HCT116 (cell line): ENCODE data around the gene KRTAP16-1. TPM values are rescaled to one million over a fixed set of nuclear protein-coding genes. Genes with fewer than 3 reads are reported as not detected.

Experiments
- ATAC-seq: fragments of 200-7000 bp; cut with Tn5 transposase; 2 replicates; pipeline ENCODE4 v1.9.1; 2020; ENCODE audit warnings: mild to moderate bottlenecking, moderate library complexity
- BruUV-seq: library from RNA; stranded (reverse); fragments of 400-500 nt; replicated peaks from 2 replicates; lab custom pipeline; 2021; lab: Mats Ljungman, UMichigan
- CTCF ChIA-PET: fragments of 300-600 bp; sonication (Branson Sonifier 250); formaldehyde crosslinking; loops from one replicate; lab custom pipeline; 2021; ENCODE audit warnings: antibody characterized with exemption; lab: Charles Lee
- POLR2A ChIA-PET: fragments of 300-600, 350-600 bp; sonication (Branson Sonifier 250); formaldehyde crosslinking; loops from one replicate; lab custom pipeline; 2021; ENCODE audit warnings: antibody characterized with exemption; lab: Charles Lee
- RAD21 ChIA-PET, 2 experiments: fragments of 300-600 bp; sonication (Branson Sonifier 250); formaldehyde crosslinking; loops; one replicate each; lab custom pipeline; 2023; ENCODE audit warnings: low total read pairs in 2 of 2; ENCODE audit not compliant: uncharacterized antibody in 2 of 2, unreplicated experiment in 2 of 2, low non-redundant PET in 1 of 2; lab: Charles Lee
- DNase-seq: peaks from one replicate; pipeline ENCODE4 v3.0.0-alpha.2; 2010; ENCODE audit warnings: low read depth, low spot score
- H2AFZ ChIP-seq: fragments of 200-600 bp; shearing (Covaris generic), sonication (generic); 2 replicates; pipeline ENCODE4 v1.6.1; 2017; ENCODE audit warnings: low read depth, mixed run types, mixed read lengths, antibody characterized with exemption, low read length; ENCODE audit not compliant: poor library complexity, severe bottlenecking
- H3K27ac ChIP-seq: 2 replicates; pipeline ENCODE4 v1.5.1; 2012; ENCODE audit warnings: low read depth, low read length
- H3K27me3 ChIP-seq: fragments of 200-600 bp; sonication (generic); 2 replicates; pipeline ENCODE4 v1.6.1; 2016; ENCODE audit warnings: mixed run types, low read length, mixed read lengths; ENCODE audit not compliant: insufficient read depth
- H3K36me3 ChIP-seq, 2 experiments: fragments of 200-500 bp in 1 of 2; fragments of 200-600 bp in 1 of 2; sonication (Bioruptor generic) in 1 of 2; sonication (generic) in 1 of 2; 2 replicates each; pipeline versions ENCODE4 v1.5.1 to v1.6.1; 2014 to 2016; ENCODE audit warnings: low read length in 2 of 2, inconsistent platforms in 1 of 2, mixed read lengths in 1 of 2, mixed run types in 1 of 2; ENCODE audit not compliant: insufficient read depth in 2 of 2, control insufficient read depth in 1 of 2
- H3K4me1 ChIP-seq, 2 experiments: fragments of 200-600 bp in 1 of 2; sonication (generic) in 1 of 2; 2 replicates each; pipeline versions ENCODE4 v1.5.1 to v1.6.1; 2012 to 2017; ENCODE audit warnings: low read length in 2 of 2, inconsistent platforms in 1 of 2, mild to moderate bottlenecking in 1 of 2, mixed read lengths in 1 of 2, mixed run types in 1 of 2, moderate library complexity in 1 of 2; ENCODE audit not compliant: insufficient read depth in 2 of 2, control insufficient read depth in 1 of 2
- H3K4me2 ChIP-seq: fragments of 200-600 bp; sonication (generic); 2 replicates; pipeline ENCODE4 v1.6.1; 2017; ENCODE audit warnings: mixed run types, low read length, mixed read lengths
- H3K4me3 ChIP-seq, 2 experiments: fragments of 200-600 bp in 1 of 2; sonication (generic) in 1 of 2; replicated peaks in 1 of 2; 2 replicates each; pipeline ENCODE4 v1.5.1; 2011 to 2016; ENCODE audit warnings: low read length in 2 of 2, control low read depth in 1 of 2, low read depth in 1 of 2, mild to moderate bottlenecking in 1 of 2, mixed read lengths in 1 of 2, mixed run types in 1 of 2
- H3K79me2 ChIP-seq: fragments of 200-600 bp; sonication (generic); 2 replicates; pipeline ENCODE4 v1.6.1; 2017; ENCODE audit warnings: mild to moderate bottlenecking, mixed run types, low read length, moderate library complexity, mixed read lengths; ENCODE audit not compliant: insufficient read depth
- H3K9ac ChIP-seq: fragments of 200-600 bp; sonication (generic); 2 replicates; pipeline ENCODE4 v1.6.1; 2016; ENCODE audit warnings: low read length, mixed read lengths
- H3K9me2 ChIP-seq: fragments of 200-600 bp; sonication (generic), shearing (Covaris generic); 2 replicates; pipeline ENCODE4 v1.6.1; 2017; ENCODE audit warnings: mixed run types, mild to moderate bottlenecking, moderate library complexity; ENCODE audit not compliant: insufficient read depth
- H3K9me3 ChIP-seq, 2 experiments: fragments of 200-500 bp in 1 of 2; fragments of 200-600 bp in 1 of 2; sonication (Bioruptor generic) in 1 of 2; sonication (generic) in 1 of 2; 2 replicates each; pipeline ENCODE4 v1.6.1; 2014 to 2017; ENCODE audit warnings: low read length in 2 of 2, mixed read lengths in 2 of 2, inconsistent platforms in 1 of 2, low read depth in 1 of 2, mild to moderate bottlenecking in 1 of 2, mixed run types in 1 of 2, moderate library complexity in 1 of 2; ENCODE audit not compliant: control insufficient read depth in 1 of 2, insufficient read depth in 1 of 2
- H4K20me1 ChIP-seq: fragments of 200-600 bp; sonication (generic), shearing (Covaris generic); 2 replicates; pipeline ENCODE4 v1.6.1; 2017; ENCODE audit warnings: mixed run types, mild to moderate bottlenecking, moderate library complexity; ENCODE audit not compliant: insufficient read depth
- CEBPB ChIP-seq: IDR thresholded peaks from 2 replicates; pipeline ENCODE4 v1.6.1; 2012; ENCODE audit warnings: low read depth
- EGR1 ChIP-seq: IDR thresholded peaks from 2 replicates; pipeline ENCODE4 v1.6.1; 2012; ENCODE audit warnings: low read depth
- EZH2 ChIP-seq: fragments of 200-600 bp; sonication (generic); IDR thresholded peaks from 2 replicates; pipeline ENCODE4 v1.6.1; 2017; ENCODE audit warnings: antibody characterized with exemption, mixed run types
- FOSL1 ChIP-seq: IDR thresholded peaks from 2 replicates; pipeline ENCODE4 v1.6.1; 2012; ENCODE audit warnings: low read depth
- JUND ChIP-seq: IDR thresholded peaks from 2 replicates; pipeline ENCODE4 v1.6.1; 2012
- POLR2A ChIP-seq: IDR thresholded peaks from 2 replicates; pipeline ENCODE4 v1.7.0; 2011; ENCODE audit warnings: borderline replicate concordance; ENCODE audit not compliant: insufficient read depth, insufficient read length; ENCODE audit errors: extremely low read depth
- POLR2AphosphoS5 ChIP-seq: IDR thresholded peaks from 2 replicates; pipeline ENCODE4 v1.6.1; 2011; ENCODE audit warnings: mild to moderate bottlenecking, low read depth, low read length, moderate library complexity
- SIN3A ChIP-seq: IDR thresholded peaks from 2 replicates; pipeline ENCODE4 v1.6.1; 2012; ENCODE audit warnings: low read depth
- TCF7L2 ChIP-seq: IDR thresholded peaks from 2 replicates; pipeline ENCODE4 v1.7.0; 2011; ENCODE audit warnings: borderline replicate concordance, inconsistent platforms; ENCODE audit not compliant: insufficient read depth, insufficient read length; ENCODE audit errors: extremely low read depth
- YY1 ChIP-seq: IDR thresholded peaks from 2 replicates; pipeline ENCODE4 v1.6.1; 2011; ENCODE audit warnings: low read length, low read depth, moderate library complexity, mild to moderate bottlenecking; ENCODE audit not compliant: insufficient replicate concordance; ENCODE audit errors: extremely low read depth
- ZFX ChIP-seq: fragments of 450-650 bp; IDR thresholded peaks from 2 replicates; pipeline ENCODE4 v1.6.1; 2017
- intact Hi-C: fragments of 100-400 bp; cut with micrococcal nuclease; formaldehyde crosslinking; loops from 2 replicates; pipeline ENCODE4 v1.10.0; 2022
- total RNA-seq: library from RNA; stranded (reverse); gene quantifications from one replicate; pipeline ENCODE4 v1.2.1, GENCODE V29; 2021; ENCODE audit not compliant: unreplicated experiment
- TF ChIP-seq, protein P1 (sequence below): IDR thresholded peaks from 2 replicates; pipeline ENCODE4 v1.6.1; 2012
- TF ChIP-seq, protein P2 (sequence below): IDR thresholded peaks from 2 replicates; pipeline ENCODE4 v1.6.1; 2011; ENCODE audit warnings: mild to moderate bottlenecking, low read length, moderate library complexity; ENCODE audit not compliant: insufficient replicate concordance; ENCODE audit errors: extremely low read depth
- TF ChIP-seq, protein P3 (sequence below): IDR thresholded peaks from 2 replicates; pipeline ENCODE4 v1.6.1; 2012
- TF ChIP-seq, protein P4 (sequence below), 3 experiments: fragments of 200-600 bp in 1 of 3; sonication (generic) in 1 of 3; IDR thresholded peaks in 2 of 3; conservative IDR thresholded peaks in 1 of 3; 2 replicates each; pipeline ENCODE4 v1.5.1; 2012 to 2017; ENCODE audit warnings: low read depth in 2 of 3, low read length in 2 of 3, antibody characterized with exemption in 1 of 3, borderline replicate concordance in 1 of 3, control low read depth in 1 of 3, mild to moderate bottlenecking in 1 of 3, mixed read lengths in 1 of 3, mixed run types in 1 of 3, moderate library complexity in 1 of 3; ENCODE audit not compliant: insufficient read depth in 1 of 3

KRTAP16-1 gene
- total RNA-seq, 1 experiment from 2014 or later, result not detected

DNA sequence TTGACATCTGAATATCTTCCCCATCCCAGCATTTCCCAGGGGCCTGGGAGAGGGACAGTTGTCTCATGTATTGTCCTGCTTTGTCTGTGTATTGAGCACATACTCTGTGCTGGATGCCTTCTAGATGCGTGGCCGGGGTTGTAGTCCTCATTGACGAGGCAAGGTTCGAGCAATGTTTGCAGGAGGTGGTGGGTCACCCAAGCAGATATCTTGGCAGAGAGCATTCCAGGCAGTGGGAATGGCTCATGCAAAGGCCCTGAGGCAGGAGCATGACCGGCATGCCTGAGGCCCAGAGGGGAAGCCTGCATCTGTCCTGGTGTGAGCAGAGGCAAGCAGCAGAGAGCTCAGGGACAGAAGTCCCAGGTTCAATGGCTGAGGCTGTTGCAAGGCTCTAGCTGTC, 24.0 kb upstream of the KRTAP16-1 start:
- Histone ChIP-seq H3K79me2 (no peaks in the 10 kb centered on the region), H3K4me1 (peaks cover 3 to 27% of the 10 kb centered on the region in 2 experiments; a peak in 3 of 4 replicates), H4K20me1 (no peaks in the 10 kb centered on the region), H3K36me3 (no peaks in the 10 kb centered on the region), H3K9me2 (no peaks in the 10 kb centered on the region), H2AFZ (no peak overlapping the region), H3K4me3 (no peak overlapping the region), H3K27me3 (no peaks in the 10 kb centered on the region), H3K9ac (no peak overlapping the region), H3K4me2 (no peak overlapping the region), H3K9me3 (peaks cover 0 to 4% of the 10 kb centered on the region in 2 experiments; a peak in 1 of 4 replicates), H3K27ac (no peak overlapping the region)
- ATAC-seq (no peak), DNase-seq (no peak)
- RAD21 ChIA-PET, result no interaction called here
- intact Hi-C loops, result no loop called here
- BruUV-seq, result no TSS peak
- CTCF ChIA-PET, result no interaction called here
- POLR2A ChIA-PET, result no interaction called here
- TF ChIP-seq POLR2A, result no peak
- no peak for TF ChIP-seq CEBPB
- TF ChIP-seq, protein P1, sequence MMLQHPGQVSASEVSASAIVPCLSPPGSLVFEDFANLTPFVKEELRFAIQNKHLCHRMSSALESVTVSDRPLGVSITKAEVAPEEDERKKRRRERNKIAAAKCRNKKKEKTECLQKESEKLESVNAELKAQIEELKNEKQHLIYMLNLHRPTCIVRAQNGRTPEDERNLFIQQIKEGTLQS, result no peak
- TF ChIP-seq JUND, result no peak
- TF ChIP-seq SIN3A, result no peak
- TF ChIP-seq, protein P2, sequence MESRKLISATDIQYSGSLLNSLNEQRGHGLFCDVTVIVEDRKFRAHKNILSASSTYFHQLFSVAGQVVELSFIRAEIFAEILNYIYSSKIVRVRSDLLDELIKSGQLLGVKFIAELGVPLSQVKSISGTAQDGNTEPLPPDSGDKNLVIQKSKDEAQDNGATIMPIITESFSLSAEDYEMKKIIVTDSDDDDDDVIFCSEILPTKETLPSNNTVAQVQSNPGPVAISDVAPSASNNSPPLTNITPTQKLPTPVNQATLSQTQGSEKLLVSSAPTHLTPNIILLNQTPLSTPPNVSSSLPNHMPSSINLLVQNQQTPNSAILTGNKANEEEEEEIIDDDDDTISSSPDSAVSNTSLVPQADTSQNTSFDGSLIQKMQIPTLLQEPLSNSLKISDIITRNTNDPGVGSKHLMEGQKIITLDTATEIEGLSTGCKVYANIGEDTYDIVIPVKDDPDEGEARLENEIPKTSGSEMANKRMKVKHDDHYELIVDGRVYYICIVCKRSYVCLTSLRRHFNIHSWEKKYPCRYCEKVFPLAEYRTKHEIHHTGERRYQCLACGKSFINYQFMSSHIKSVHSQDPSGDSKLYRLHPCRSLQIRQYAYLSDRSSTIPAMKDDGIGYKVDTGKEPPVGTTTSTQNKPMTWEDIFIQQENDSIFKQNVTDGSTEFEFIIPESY, result no peak
- no peak for TF ChIP-seq YY1
- TF ChIP-seq ZFX, result no peak
- no peak for TF ChIP-seq EGR1
- no peak for TF ChIP-seq TCF7L2
- TF ChIP-seq, protein P3, sequence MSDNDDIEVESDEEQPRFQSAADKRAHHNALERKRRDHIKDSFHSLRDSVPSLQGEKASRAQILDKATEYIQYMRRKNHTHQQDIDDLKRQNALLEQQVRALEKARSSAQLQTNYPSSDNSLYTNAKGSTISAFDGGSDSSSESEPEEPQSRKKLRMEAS, result no peak
- TF ChIP-seq FOSL1, result no peak
- TF ChIP-seq EZH2, result no peak
- TF ChIP-seq, protein P4, sequence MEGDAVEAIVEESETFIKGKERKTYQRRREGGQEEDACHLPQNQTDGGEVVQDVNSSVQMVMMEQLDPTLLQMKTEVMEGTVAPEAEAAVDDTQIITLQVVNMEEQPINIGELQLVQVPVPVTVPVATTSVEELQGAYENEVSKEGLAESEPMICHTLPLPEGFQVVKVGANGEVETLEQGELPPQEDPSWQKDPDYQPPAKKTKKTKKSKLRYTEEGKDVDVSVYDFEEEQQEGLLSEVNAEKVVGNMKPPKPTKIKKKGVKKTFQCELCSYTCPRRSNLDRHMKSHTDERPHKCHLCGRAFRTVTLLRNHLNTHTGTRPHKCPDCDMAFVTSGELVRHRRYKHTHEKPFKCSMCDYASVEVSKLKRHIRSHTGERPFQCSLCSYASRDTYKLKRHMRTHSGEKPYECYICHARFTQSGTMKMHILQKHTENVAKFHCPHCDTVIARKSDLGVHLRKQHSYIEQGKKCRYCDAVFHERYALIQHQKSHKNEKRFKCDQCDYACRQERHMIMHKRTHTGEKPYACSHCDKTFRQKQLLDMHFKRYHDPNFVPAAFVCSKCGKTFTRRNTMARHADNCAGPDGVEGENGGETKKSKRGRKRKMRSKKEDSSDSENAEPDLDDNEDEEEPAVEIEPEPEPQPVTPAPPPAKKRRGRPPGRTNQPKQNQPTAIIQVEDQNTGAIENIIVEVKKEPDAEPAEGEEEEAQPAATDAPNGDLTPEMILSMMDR (IDR thresholded peaks at IDR 0.05 in 2 of 3, conservative IDR thresholded peaks at IDR 0.05 in 1 of 3; ENCODE audit: borderline replicate concordance in 1 of 3, insufficient read depth in 1 of 3, low read depth in 2 of 3, low read length in 2 of 3), result no peak
- TF ChIP-seq POLR2AphosphoS5, result no peak
